NCI-H69 (cell line): ENCODE measurements around the gene RPTOR.
A peak's percentile ranks its signal among the peaks of the same experiment; 100 is the strongest.
"Not testable (repeated sequence)": the region's sequence is repeated elsewhere in the genome, so short reads cannot be mapped to it uniquely, and the experiment has no call there.

Source experiments
- DNase-seq: peaks from one replicate; lab custom pipeline; 2025; lab: John Stamatoyannopoulos, UW

The RPTOR gene

DNA sequence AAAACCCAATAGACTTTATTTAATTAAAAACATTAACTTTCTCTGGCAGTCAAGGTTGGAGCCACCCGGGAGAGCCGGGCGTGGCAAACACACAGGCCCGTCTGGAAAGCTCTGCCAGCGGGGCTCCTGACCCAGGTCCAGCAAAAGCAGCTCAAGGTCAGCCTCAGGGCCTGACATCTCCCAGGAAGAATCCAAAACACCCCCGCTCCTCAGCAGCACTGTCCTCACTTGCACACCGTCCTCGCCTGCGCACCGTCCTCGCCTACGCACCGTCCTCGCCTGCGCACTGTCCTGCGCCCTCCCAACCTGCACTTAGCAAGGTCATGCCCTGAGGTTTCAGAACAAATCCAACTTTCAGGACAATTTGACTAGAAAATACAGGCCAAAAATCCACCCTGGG, 31.4 kb upstream of the RPTOR start:
- DNase-seq, result no peak

DNA sequence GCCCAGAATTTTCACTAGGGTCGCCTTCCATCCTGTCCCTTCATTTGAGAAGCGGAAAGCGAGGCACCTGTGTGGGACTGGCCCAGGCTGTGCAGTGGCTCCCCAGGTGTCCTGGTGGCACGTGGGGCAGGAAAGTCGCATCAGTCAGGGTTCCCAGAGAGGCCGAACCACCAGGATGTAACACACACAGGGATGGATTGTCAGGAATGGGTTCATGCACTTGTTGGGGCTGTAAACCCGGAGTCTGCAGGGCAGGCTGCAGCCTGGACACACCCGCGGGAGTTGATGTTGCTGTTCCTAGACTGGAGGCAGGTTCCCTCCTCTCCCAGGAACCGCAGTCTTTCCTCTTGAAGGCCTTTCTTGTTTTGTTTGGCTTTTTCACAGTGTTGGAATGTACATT, 30.7 kb upstream of the RPTOR start:
- DNase-seq, result no peak

DNA sequence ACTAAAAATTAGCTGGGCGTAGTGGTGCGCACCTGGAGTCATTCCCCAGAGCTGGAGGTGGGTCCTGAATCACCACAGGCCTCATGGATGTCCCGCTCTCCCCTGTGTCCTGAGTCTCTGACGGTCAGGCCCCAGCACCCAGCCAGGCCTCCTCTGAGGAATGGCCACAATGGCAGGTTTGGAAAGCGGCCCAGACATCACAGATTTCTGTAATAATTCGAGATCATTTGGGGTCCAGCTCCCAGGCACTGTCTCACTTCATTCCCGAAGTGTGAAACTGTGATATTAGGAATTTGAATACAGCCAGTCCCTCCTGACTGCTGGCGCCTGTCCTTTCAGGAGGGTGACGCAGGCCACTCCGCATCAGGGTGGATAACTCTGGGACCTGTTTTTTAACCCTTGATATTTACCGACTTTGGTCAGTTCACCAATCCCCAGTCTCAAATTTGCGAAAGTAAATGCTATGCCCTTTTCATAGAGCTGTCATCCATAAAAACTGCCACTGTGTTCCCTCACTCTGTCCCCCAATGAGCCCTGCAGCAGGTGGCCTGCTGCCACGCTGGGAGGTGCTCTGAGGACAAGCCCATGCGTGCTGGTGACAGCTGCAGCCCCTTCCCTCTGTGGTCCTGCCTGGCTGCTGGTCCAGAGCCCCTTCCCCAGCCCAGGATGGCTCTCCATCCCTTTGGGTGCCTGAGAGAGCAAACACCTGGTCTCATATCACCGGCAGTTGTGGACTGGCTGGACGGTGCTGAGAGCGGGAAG, 28.3 kb upstream of the RPTOR start:
- DNase-seq, result no peak

DNA sequence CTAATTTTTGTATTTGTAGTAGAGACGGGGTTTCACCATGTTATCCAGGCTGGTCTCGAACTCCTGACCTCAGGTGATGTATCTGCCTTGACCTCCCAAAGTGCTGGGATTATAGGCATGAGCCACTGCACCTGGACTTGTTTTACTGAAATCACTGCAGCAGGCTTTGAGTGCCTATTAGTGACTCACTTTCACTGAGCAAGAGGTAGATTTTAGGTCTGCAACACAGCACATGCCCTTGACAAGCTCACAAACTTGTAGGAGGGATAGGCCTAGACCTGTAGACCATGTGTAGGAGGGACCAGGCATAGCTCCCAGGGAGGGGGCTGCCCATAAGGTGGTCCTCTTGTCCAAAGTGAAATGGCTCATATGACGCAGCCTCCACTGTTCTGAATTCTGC, 27.0 kb upstream of the RPTOR start:
- no peak for DNase-seq

DNA sequence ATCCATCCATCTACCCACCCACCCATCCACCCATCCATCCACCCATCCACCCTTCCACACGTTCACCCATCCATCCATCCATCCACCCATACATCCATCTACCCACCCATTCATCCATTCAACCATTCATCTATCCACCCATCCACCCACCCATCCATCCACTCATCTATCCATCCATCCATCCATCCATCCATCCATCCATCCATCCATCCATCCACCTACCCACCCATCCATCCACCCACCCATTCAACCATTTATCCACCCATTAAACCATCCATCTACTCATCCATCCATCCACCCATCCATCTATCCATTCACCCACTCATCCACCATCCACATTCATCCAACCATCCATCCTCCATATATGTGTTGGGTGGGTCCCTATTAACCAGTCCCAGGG, 26.2 kb upstream of the RPTOR start:
- DNase-seq, result no peak

DNA sequence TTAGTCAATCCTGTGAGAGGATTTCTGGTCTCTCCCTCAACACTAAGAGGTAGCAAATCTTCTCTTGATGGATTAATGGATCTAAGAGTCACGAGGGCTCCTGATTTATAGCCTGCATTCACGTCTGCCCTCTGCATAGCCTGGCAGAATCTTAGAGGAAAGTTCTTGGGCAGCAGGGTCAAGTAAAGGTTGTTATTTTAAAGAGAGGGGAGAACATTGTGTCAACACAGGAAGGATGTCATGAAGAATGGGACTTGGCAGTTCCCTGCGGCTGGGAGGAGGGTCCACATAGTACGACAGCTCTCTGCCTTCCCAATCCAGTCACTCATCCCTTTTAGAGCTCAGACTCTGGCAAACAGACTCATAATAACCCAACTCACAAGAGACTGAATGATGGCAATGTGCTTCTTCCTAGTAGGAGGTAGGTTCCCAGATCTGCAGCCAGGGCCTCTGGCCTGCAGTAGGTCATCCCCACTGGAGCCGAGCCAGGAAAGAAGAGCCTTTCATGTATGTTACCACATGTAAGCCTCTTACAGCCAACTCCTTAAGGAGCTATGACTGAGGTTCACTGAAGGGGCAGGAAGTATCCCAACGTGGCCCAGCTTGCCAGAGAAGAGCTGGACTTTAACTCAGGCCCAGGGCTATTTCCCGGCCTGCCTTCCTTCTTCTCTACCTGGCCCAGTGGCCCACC, 25.4 kb upstream of the RPTOR start:
- no peak for DNase-seq

DNA sequence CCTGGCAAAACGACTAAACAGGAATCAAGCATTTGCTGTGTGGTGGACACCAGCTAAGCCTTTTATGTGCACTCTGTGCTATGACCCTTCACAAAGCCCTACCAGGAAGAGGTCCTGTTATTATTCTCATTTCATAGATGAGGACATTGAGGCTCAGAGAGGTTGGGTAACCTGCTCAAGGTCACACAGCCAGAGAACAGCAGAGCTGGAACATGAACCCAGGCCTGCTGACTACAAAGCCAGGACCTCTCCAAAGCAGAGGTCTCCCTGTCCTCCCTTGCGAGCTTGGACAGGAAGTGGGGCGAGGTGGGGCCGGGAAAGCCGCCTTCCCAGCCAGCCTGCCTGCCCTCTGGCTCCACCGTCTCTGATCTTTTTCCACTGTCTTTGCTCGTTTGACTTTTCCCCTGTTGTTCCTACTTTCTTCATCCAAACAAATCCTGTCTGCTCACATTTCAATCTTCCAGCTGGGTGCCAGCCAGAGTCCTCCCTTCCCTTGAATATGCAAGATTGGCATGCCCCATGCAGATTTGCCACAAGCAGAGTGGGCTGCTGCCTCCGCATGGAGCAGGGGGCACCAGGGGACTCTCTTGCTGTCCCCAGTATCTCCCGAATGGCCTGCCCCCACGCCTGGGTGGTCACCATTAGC, 23.7 kb upstream of the RPTOR start:
- DNase-seq, result no peak

DNA sequence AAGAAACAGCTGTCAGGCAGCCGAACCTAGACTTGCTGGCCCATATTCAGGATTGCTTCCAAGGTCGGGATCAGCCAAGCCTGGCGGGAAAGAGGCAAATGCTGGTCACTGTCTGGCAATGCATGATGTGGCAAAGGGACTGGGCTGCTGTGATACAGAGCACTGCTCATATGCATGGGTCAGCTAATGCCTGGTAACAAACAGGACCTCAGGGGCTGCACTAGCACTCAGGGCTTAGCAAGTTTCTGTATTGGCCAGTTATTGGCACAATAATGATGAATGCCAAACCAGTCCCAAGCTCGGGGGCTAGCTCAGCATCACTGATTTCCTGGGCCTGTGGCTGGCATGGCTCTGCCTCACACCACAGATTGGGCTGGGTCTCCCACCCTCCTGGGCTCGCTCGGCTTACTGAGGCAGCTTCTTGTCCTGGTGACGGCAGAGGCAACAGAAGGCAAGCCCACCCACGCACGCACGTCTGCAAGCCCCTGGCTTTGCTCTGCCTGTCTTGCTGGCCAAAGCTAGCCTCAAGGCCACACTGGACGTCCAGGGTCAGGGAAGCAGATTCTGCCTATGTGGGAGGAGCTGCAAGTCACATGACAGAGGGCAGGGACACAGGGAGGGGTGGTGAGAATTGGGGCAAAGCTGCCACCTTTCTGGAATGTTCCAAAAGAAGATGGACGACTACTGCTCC, 21.4 kb upstream of the RPTOR start:
- no peak for DNase-seq

DNA sequence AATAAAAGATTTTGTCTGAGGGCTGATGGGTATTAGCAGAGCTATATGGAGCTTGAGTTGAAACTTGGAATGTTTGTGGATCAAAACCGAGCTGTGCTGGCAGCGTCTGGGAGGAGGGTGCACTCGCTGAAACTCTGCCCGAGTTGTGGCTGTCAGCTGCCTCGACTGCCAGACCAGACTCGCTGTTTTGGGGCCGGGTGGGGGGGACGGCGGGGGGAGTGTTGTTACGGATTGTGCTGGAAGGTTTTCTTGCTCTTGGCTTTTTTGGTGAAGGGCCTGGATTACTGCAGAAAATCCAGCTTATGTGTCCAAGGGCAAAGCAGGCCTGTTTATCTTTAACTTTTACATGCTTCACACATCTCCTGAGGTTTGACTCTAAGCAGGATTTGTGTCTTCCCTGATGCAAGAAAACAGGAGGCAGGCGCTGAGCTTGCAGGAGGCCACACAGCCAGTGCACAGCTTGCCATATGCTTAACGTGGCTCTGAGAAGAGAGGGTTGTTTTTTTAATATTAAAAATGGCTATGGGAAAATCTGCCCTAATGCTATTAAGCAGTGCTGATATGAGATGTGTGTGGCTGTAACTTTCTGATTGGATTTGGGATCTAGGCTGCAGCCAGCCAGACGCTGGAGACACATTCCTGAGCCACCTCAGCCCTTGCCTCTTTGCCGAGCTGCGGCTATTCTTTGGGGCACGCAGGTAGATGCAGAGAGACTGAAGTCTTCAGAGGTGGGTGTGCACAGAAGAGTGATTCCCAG, 20.5 kb upstream of the RPTOR start:
- DNase-seq, result no peak

DNA sequence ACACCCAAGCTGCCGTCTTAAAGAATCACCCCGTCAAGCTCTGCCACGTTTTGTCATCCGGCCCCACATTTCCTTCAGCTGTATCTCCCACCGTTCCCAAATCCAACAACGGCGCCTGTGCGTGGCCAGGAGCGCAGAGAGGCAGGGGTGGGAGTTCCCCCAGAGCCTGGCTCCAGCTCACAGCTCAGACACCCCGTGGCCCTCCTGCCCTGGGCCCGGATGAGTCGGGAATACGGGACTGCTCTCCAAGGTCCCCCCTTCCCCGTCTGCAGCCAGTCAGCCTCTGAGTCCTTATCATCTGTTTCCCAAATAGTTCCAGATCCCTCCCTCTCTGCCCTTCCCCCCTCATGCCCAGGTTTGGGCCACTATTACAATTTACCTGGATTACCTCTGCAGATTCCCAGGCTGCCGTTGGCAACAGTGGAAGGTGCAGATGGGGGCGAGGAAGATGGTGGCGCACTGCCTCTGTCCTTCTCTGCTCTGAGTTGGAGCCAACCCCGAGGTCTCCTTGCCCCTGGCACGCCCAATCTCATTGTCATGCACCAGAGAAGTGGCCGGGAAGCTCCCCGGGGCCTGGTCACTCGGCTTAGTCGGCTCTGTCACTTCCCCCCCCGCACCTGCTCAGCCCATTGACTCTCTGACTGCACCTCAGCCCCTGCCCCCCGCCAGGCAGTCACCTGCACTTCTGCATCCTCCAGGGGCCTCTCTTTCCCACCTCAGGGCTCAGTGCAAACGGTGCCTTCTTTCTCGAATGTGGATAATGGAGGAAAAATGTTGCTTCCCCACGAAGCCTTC, 18.3 kb upstream of the RPTOR start:
- no peak for DNase-seq

DNA sequence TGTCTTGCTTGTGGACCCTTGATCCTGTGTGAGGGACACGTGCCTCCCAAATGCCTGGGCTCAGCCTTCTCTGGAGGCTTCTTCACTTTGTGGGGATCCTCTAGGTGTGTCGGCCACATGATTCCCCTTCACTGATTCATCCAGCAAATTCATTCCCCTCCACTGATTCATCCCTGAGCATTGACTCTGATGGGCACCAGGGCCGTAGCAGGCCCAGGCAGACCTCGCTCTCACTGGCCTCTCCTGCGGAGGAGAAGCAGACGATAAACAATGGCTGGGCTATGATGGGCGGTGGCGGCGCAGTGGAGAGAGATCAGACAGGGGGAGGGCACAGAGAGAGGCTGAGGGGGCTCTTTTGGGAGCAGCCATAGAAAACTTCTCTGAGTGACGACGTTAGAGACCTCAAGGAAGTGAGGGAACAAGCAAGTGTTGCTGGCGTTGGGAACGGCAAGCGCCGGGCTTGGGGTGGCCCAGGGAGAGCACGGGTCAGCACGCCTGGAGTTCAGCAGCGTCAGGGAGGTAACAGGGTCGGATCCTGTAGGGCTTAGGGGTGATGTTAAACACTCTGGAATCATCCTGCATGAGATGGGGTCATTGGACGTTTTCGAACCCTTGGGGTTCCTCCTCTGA, 17.5 kb upstream of the RPTOR start:
- DNase-seq, result no peak

DNA sequence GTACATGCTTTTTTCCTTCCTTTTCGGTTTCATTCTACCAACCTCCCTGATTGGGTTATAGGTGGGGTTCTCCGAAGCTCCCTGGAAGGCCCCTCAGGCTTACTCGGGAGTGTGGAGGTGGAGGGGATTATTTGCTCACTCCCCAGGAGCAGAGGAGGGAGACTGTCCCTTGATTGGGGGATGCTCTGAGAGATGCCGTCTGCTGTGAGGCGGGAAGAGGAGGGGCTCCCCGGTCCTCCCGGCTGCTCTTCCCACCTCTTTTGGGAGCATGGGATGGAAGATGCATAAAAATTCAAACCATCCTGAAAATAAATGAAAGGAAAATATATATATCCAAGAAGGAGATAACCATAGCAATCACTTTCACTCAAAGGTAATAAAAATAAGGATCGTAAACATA, 16.1 kb upstream of the RPTOR start:
- DNase-seq, result no peak

DNA sequence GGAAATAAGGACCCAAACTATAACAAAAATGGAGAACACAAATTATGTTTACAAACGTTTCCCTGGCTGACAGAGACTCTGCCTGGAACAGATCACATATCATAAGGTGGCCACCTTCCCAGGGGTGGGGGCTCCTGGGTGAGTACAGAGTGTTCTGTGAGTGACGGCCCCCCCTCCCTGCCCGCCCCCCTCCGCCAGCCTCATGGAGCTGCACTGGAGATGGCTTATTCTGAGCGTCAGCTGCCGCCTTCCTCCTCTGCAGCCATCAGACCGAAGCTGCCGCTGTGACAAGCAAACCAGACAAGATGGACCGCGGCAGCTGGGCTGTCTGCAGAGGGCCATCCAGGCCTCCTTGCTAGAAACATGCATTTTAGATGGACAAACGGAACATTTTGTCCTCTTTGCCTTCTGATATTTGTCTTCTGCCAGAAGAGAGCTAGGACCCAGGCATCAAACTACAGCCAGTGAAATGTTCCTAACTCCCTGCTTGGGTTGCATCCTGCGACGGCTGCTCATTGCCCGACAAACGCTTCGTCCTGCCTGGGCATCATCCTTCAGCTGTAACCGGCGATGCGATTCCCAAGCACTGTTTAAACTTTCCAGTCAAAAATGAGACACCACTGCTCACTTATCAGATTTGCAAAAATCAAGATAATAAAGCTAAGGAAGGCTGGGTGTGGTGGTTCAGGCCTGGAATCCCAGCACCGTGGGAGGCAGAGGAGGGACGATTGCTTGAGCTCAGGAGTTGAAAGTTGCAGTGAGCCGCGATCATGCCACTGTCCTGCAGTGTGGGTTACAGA, 15.3 kb upstream of the RPTOR start:
- peak; percentile 38 for DNase-seq

DNA sequence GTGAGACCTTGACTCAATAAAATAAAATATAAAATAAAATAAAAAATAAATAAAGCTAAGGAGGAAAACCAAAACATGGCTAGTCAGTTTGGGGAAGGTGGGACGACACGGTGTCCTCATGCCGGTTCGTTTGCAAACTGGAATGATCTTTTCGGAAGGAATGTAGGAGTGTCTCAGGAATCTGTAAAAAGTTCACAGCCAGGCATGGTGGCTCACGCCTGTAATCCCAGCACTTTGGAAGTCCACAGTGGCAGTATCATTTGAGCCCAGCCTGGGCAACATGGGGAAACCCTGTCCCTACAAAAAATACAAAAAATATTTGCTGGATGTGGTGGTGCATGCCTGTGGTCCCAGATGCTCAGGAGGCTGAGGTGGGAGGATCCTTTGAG, 14.7 kb upstream of the RPTOR start:
- DNase-seq, result no peak

DNA sequence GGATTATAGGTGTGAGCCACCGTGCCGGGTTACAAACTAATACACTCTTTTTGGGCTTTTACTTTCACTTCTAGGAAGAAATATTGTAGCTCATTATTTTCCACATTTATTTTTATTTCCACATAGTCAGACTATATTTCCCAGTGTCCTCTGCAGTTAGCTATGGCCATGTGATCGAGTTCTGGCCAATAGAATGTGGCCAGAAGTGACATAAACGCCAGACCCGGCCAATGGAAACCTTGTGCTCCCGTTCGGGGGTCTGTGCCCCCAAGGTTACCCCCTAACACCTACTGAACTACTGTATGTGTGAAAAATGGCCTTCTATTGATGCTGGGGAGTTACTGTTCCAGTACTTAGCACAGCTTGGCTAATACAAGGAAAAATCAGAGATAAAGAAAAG, 13.2 kb upstream of the RPTOR start:
- no peak for DNase-seq

DNA sequence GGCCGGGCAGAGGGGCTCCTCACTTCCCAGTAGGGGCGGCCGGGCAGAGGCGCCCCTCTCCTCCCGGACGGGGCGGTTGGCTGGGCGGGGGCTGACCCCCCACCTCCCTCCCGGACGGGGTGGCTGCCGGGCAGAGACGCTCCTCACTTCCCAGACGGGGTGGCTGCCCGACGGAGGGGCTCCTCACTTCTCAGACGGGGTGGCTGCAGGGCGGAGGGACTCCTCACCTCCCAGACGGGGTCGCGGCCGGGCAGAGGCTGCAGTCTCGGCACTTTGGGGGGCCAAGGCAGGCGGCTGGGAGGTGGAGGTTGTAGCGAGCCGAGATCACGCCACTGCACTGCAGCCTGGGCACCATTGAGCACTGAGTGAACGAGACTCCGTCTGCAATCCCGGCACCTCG, 7.3 kb upstream of the RPTOR start:
- DNase-seq, result not testable (repeated sequence)

DNA sequence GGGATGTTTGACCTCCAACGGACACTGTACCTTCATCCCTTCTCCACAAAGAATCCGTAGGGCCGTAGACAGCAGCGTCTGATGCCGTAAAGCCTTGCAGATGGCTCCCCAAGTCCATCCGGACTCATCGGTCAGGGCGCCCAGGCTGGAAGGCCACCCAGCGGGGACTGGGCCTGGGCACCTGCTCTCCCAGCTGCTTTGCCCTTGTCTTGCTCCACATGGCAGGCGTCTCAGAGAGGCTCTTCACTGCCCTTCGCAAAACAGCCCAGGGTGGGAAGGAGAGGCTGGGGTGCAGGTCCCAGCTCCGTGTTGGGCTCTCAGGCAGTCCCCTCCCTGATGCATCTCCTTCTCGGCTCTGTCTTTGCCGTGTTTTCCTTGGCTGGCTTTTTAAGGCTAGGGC, 6.2 kb upstream of the RPTOR start:
- no peak for DNase-seq

DNA sequence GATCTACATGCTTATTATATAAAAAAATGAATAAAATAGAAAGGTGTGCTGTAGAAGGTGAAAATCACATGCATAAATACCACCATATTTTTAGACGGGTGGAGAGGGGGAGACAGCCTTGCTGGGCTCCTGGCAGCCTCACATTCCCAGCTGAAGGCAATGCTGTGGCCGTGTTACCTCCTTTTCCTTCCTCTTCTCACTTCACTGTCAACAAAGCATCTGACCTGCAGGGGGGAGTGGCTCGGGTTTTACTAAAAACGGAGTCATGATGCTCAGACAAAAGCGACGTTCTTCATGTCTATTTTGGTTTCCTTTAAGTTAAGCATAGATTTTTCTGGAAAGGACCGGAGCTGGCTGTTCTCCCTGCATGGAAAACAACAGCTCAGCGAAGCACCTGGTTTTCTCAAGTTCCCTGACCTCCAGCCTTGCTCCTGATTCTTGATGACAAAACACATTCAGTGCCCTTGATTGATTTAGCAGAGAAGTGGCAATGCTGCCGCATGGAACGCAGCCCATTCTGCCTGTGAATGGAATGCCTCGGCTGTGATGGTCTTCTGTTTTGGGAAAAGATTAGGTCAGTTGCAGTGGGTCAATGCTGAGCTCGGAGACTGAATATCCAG, 5.5 kb upstream of the RPTOR start:
- DNase-seq, result peak; percentile 33

DNA sequence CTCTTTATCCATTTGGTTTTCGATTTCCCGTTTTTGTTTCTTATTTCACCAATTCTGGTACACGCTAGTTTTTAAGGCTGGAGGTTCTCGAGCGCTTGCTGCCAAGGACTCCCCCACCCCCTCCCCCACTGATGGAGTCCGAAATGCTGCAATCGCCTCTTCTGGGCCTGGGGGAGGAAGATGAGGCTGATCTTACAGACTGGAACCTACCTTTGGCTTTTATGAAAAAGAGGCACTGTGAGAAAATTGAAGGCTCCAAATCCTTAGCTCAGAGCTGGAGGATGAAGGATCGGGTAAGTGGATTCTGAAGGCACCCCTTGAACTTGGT, 825 bp downstream of the RPTOR start:
- no peak for DNase-seq

DNA sequence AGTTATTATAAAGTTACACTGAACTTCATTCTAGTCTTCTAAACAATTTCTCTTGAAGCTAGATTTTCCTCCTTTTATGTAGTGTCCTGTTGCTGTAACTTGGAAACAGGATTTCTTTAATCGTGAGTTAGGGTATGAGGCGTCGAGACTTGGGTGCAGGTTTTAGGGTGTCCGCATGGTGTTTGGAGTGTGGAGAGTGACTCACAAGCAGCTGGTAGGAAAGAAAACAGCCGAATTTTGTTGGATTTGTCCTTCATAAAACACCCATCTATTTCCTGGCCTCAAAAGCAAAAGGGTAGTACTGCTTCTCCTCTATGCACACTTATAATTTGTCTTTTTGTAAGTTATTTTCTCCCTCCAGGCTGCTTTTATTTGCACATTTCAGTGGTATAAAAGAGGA, 1.6 kb downstream of the RPTOR start:
- DNase-seq, result no peak
